Amniotic stem cell (primary cell): ENCODE results near the gene HS1BP3.

Experiments used
- DNase-seq: peaks from one replicate; lab custom pipeline; 2025; lab: John Stamatoyannopoulos, UW

HS1BP3 gene

GRCh38 chr2:20617081-20617575 is 33.8 kb downstream of the HS1BP3 start:
- DNase-seq: no peak

GRCh38 chr2:20616341-20616871 is 34.5 kb downstream of the HS1BP3 start:
- no peak for DNase-seq

GRCh38 chr2:20615466-20616241 is 35.2 kb downstream of the HS1BP3 start:
- no peak for DNase-seq

DNA sequence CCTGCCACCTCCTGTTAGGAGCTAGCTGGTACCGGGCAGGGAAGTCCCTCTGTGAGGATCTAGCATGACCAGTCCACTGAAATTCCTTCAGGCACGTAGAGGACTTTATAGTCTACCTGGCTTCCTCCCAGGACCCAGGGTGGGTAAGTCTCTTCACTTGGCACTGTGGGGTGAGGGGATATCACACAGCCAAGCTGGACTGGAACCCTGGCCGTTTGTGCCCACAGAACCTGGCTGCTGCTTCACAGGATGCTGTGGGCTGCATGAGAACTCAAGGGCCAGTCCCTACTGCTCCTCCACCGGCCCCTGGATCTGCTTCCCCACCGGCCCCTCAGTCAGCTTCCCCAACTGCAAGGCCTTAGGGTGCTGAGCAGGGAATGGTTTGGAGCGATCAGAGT is 35.8 kb downstream of the HS1BP3 start:
- no peak for DNase-seq

DNA sequence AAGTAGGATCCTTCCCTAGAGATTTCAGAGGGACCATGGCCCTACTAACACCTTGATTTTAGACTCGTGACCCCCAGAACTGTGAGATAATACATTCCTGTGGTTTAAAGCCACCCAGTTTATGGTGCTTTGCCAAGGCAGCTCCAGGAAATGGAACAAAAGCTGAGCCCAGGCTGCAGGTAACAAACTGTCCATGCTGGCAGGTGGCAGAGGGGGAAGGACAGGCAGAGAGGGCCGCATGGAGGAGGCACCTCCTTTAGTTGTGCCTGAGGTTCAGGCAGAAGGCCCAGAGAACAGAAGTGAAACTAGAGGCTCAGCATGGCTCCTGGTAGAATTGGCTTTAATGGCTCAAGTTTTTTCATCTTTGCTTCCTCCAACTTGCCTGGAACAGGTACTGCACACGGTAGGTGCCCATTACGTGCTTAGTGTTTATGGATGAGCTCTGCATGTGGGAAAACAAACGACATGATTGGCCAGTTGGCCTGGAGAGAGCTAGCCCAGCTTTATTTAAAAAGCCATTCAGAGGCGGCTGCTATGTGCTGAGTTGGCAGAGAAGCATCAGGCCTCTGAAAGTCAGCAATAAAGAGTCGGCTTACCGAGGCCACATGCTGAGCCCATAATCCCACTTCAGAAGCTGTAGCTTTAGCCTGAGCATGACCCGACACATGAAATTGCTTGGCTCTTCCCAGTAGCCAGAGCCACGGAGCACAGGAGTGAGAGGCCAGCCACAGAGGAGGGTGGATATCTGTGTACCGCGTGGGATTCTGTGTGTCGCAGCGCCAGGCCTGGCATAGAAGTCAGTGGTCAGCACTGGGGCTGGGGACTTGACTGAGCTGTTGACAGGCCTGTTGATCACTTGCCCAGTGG is 36.5 kb downstream of the HS1BP3 start:
- DNase-seq: no peak

- DNase-seq: no peak
Observed at GRCh38 chr2:20612925-20613916, 37.7 kb downstream of the HS1BP3 start.

GRCh38 chr2:20611844-20612356 is 39.0 kb downstream of the HS1BP3 start:
- no peak for DNase-seq

DNA sequence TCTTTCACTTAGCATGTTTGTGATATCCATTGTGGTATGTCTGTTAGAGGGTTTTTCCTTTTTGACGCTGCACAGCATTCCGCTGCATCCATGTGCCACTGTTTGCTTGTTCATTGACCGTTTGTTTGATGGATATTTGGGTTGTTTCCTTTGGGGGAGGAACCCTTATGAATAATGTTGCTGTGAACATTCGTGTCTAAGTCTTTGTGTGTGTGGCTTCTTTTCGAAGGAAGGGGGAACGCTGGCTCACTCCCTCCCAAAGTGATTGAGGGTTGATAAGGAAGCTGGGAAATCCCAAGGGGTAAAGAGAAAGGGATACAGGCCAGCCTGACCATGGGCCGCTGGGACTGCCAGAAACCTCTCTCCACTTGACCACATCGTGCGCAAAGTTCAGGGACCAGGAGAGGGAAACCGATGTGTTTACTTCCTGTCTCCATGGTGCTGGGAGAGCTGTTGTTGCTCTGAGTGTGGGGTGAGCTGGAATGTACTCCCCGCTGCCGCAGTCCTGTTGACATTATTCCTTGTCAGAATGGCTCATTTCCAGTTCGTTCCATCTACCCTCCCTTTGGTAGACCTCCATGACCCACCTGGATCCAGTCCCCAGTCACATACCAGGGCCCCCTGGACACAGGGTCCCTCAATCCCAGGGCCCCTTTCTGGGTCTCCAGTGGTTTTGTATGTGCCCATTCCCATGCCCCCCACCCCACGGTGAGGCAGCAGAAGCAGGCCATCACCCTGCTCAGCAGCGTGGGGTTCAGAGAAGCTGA is 39.6 kb downstream of the HS1BP3 start:
- DNase-seq: no peak

- DNase-seq: no peak
Observed at GRCh38 chr2:20609995-20610357, 40.9 kb downstream of the HS1BP3 start.

- no peak for DNase-seq
Observed at GRCh38 chr2:20609349-20609994, 41.4 kb downstream of the HS1BP3 start.

- no peak for DNase-seq
Observed at GRCh38 chr2:20608666-20609348, 42.1 kb downstream of the HS1BP3 start.

DNA sequence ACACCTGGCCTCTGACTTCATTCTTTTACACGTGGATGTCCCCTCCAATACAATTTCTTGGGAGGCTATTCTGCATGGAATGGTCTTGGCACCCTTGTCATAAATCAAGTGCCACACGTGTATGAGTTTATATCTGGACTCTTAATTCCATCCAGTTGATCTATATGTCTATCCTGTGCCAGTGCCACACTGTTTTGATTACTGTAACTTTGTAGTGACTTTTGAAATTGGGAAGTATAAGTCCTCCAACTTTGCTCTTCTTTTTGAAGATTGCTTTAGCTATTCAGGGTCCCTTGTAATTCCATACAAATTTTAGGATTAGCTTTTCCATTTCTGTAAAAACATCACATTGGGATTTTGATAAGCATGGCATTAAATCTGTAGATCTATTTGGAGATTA is 43.5 kb downstream of the HS1BP3 start:
- no peak for DNase-seq

DNA sequence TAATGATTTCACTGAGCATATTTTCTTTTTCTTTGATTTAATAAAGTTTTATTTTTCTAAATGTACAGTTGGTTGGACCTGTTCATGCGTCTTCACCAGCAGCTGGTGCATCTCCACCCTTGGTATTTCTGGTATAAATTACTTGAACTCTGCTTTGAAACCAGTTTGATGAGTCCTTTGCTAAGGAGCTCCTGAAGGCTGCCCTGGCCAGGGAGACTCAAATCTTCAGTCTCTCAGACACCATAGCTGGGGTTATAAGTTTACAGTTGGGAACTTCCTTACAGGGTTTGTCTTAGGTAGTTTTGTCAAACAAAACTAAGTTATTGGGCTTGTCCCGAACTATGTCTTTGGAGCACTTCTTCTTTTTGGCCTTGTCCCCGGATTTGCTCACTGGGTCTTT is 44.7 kb downstream of the HS1BP3 start:
- no peak for DNase-seq

DNA sequence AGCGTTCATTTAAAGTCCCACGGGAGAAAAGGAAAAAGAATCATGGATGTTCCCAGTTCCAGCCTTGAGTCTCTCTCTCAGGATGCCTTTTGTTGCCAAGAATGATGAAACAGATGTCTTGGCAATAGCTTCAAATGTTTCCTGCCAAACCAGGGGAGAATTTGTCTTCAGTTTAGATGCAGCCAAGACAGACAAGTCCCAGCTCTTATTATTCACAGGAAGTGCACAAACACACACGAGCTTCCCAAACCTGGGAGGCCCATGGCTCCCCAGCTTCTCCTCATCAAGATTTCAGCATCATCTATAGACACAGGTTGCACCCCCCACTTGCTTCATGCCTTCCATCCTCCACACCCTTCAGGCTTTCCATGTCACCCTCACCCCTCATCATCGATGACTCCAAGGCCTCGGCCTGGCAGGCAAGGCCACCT is 45.9 kb downstream of the HS1BP3 start:
- no peak for DNase-seq

- DNase-seq: no peak
Observed at GRCh38 chr2:20604401-20604911, 46.4 kb downstream of the HS1BP3 start.

GRCh38 chr2:20603791-20604190 is 47.1 kb downstream of the HS1BP3 start:
- no peak for DNase-seq

- DNase-seq: no peak
Observed at GRCh38 chr2:20602803-20603202, 48.1 kb downstream of the HS1BP3 start.

- DNase-seq: no peak
Observed at GRCh38 chr2:20600756-20601325, 50.1 kb downstream of the HS1BP3 start.
